ENCODE data around the gene CREB3L2.

DNA sequence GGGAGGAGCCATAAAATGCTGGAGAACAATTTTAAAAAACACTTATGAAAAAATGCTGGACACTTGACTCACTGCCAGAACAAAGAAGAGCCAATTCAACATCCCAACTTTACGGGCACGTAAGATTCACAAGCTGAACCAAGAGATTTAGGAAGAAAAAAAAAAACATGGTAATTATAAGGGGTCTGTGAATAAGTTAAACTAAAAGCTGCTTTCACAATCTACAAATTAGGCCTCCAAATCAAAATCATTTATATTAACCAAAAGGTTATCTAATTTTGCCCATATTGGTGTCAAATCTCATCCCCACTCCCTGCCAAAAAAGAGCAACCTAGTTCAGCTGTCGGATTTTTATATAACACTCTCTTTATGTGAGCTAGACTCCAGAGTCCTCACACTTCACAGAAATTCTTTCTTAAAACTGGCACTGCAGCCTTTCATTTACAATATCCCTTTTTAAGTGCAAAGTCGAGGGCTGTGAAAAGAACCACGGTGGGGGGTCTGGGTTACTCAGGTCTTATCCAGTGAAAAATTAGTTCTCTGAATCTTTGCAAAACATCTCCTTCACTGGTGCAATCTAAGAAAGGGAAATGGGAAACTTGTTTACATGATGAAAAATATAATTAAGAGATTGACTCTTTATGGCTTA lies 124.7 kb downstream of the CREB3L2 start:
- TF ChIP-seq, protein P1, sequence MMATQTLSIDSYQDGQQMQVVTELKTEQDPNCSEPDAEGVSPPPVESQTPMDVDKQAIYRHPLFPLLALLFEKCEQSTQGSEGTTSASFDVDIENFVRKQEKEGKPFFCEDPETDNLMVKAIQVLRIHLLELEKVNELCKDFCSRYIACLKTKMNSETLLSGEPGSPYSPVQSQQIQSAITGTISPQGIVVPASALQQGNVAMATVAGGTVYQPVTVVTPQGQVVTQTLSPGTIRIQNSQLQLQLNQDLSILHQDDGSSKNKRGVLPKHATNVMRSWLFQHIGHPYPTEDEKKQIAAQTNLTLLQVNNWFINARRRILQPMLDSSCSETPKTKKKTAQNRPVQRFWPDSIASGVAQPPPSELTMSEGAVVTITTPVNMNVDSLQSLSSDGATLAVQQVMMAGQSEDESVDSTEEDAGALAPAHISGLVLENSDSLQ (IDR thresholded peaks at IDR 0.05): no peak
- TF ChIP-seq FOXA1 (IDR thresholded peaks at IDR 0.05) (no peak), LEF1 (IDR thresholded peaks at IDR 0.05; ENCODE audit: borderline replicate concordance) (no peak)

Data from HEK293T (cell line).